Measurements from ENCODE around the gene NDUFV2.
"Not testable (repeated sequence)": the region's sequence is repeated elsewhere in the genome, so short reads cannot be mapped to it uniquely, and the experiment has no call there.

NDUFV2 gene

GRCh38 chr18:9162663-9163062, 60.2 kb downstream of the NDUFV2 start:
- DNase-seq = not testable (repeated sequence)

DNA sequence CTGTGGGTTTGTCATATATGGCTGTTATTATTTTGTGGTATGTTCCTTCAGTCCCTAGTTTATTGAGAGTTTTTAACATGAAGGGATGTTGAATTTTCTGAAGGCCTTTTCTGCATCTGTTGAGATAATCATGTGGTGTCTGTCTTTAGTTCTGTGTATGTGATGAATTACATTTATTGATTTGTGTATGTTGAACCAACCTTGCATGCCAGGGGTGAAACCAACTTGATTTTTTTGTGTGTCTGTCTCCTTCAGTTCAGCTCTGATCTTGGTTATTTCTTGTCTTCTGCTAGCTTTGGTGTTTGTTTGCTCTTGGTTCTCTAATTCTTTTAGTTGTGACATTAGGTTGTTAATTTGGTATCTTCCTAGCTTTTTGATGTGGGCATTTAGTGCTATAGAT, 61.6 kb downstream of the NDUFV2 start:
- DNase-seq = not testable (repeated sequence)

DNA sequence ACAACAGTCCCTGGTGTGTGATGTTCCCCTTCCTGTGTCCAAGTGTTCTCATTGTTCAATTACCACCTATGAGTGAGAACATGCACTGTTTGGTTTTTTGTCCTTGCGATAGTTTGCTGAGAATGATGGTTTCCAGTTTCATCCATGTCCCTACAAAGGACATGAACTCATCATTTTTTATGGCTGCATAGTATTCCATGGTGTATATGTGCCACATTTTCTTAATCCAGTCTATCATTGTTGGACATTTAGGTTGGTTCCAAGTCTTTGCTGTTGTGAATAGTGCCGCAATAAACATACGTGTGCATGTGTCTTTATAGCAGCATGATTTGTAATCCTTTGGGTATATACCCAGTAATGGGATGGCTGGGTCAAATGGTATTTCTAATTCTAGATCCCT, 63.4 kb downstream of the NDUFV2 start:
- DNase-seq = not testable (repeated sequence)

DNA sequence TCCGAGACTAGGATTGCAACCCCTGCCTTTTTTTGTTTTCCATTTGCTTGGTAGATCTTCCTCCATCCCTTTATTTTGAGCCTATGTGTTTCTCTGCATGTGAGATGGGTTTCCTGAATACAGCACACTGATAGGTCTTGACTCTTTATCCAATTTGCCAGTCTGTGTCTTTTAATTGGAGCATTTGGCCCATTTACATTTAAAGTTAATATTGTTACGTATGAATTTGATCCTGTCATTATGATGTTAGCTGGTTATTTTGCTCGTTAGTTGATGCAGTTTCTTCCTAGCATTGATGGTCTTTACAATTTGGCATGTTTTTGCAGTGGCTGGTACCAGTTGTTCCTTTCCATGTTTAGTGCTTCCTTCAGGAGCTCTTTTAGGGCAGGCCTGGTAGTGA, 67.0 kb downstream of the NDUFV2 start:
- not testable (repeated sequence) for DNase-seq

DNA sequence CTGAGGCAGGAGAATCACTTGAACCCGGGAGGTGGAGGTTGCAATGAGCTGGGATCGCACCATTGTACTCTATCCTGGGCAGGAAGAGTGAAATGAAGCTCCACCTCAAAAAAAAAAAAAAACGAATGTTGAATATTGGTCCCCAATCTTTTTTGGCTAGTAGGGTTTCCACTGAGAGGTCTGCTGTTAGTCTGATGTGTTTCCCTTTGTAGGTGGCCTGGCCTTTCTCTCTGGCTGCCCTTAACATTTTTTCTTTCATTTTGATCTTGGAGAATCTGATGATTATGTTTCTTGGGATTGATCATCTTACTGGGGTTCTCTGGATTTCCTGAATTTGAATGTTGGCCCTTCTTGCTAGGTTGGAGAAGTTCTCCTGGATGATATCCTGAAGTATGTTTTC, 69.4 kb downstream of the NDUFV2 start:
- not testable (repeated sequence) for DNase-seq

- no peak for DNase-seq
Observed at GRCh38 chr18:9172506-9173127, 70.1 kb downstream of the NDUFV2 start.

- DNase-seq = peak; percentile 37
Observed at GRCh38 chr18:9173770-9174233, 71.3 kb downstream of the NDUFV2 start.

GRCh38 chr18:9174302-9174701, 71.8 kb downstream of the NDUFV2 start:
- DNase-seq = no peak

- DNase-seq = no peak
Observed at GRCh38 chr18:9175115-9175514, 72.6 kb downstream of the NDUFV2 start.

DNA sequence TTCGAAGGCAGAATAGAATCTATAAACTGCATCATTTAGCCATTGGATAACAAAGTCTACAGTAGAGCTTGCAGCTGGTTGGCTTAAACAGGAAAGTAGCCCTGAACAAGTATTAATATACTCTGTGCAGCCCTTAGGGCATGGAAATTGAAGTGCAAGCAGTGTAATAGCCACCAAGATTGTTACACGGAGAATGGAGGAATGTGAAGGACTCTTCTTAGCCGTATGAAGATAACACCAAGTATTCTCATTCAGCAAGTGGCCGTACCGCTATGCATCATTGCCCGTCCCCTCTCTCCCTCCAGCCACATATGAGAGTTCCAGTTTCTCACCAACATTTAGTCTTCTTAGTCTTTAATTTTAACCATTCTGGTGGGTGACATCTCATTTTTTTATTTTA, 74.5 kb downstream of the NDUFV2 start:
- no peak for DNase-seq

DNA sequence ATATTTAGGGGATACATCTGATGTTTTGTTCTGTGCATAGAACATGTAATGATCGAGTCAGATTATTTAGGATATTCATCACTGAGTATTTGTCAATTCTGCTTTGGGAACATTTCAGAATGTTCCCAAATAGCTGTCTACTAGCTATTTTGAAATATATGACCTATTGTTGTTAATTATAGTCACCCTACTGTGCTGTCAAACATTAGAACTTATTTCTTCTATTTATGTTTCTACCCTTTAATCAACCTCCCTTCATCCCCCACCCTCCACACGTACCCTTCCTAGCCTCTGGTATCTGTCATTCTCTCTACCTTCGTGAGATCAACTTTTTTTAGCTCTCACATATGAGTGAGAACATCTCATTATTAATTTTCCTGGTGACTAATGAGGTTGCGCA, 75.0 kb downstream of the NDUFV2 start:
- no peak for DNase-seq

GRCh38 chr18:9178557-9178956, 76.1 kb downstream of the NDUFV2 start:
- no peak for DNase-seq

- DNase-seq = no peak
Observed at GRCh38 chr18:9181275-9181674, 78.8 kb downstream of the NDUFV2 start.

DNA sequence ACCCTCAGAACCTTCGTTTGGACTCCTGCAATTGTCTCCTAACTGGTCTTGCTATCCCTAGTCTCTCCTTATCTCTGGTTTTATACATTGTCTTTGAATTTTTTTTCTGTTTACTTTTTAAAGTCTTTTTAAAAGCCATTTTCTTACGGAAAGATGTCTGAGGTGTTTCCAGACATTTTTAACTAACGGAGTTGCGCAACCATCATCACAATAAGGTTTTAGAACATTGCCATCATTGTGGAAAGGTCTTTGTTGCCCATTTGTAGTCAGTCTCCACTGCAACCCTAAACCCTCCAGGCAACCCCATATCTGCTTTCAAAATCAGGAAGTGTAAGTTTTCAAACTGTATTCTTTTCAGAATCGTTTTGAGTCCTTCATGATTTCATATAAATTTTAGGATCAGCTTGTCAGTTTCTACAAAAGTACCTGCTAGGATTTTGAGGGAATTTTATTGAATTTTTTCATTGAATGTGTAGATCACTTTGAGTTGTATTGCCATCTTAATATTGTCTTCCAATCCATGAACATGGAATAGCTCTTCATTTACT, 80.4 kb downstream of the NDUFV2 start:
- no peak for DNase-seq

All from activated CD4-positive, alpha-beta T cell treated with anti-CD3 and anti-CD28 coated beads, Interleukin-2, amount 50 U/mL, for 16 hours (primary cell).